NCI-H2196 (cell line): ENCODE measurements around the gene PCDH8.

Experiments used
- DNase-seq: peaks from one replicate; lab custom pipeline; 2025; ENCODE audit not compliant: unreplicated experiment; lab: John Stamatoyannopoulos, UW

PCDH8 gene

GRCh38 chr13:52848455-52849195 is at the start of gene PCDH8:
Gene PCDH8 (minus strand): TSS chr13:52848640. CDS start chr13:52848436, 204 bp downstream.
- DNase-seq, result peak; percentile 80

- DNase-seq, result no peak
Observed at GRCh38 chr13:52896827-52897659, 48.6 kb upstream of the PCDH8 start.

GRCh38 chr13:52894413-52894812 is 46.0 kb upstream of the PCDH8 start:
- no peak for DNase-seq

GRCh38 chr13:52892925-52893324 is 44.5 kb upstream of the PCDH8 start:
- no peak for DNase-seq

GRCh38 chr13:52891706-52892105 is 43.3 kb upstream of the PCDH8 start:
- no peak for DNase-seq

- DNase-seq, result no peak
Observed at GRCh38 chr13:52887165-52887564, 38.7 kb upstream of the PCDH8 start.

- DNase-seq, result no peak
Observed at GRCh38 chr13:52885141-52885540, 36.7 kb upstream of the PCDH8 start.

- no peak for DNase-seq
Observed at GRCh38 chr13:52884429-52885010, 36.1 kb upstream of the PCDH8 start.

GRCh38 chr13:52882785-52883184 is 34.3 kb upstream of the PCDH8 start:
- DNase-seq, result no peak

- no peak for DNase-seq
Observed at GRCh38 chr13:52879950-52880741, 31.7 kb upstream of the PCDH8 start.

GRCh38 chr13:52878831-52879230 is 30.4 kb upstream of the PCDH8 start:
- DNase-seq, result no peak

- no peak for DNase-seq
Observed at GRCh38 chr13:52870143-52870542, 21.7 kb upstream of the PCDH8 start.

- DNase-seq, result no peak
Observed at GRCh38 chr13:52869621-52870020, 21.2 kb upstream of the PCDH8 start.

GRCh38 chr13:52869050-52869449 is 20.6 kb upstream of the PCDH8 start:
- no peak for DNase-seq

- DNase-seq, result no peak
Observed at GRCh38 chr13:52868190-52868589, 19.8 kb upstream of the PCDH8 start.

- no peak for DNase-seq
Observed at GRCh38 chr13:52864941-52865340, 16.5 kb upstream of the PCDH8 start.

- no peak for DNase-seq
Observed at GRCh38 chr13:52862358-52863206, 14.1 kb upstream of the PCDH8 start.

- no peak for DNase-seq
Observed at GRCh38 chr13:52852444-52852843, 4.0 kb upstream of the PCDH8 start.

- DNase-seq, result peak; percentile 8
Observed at GRCh38 chr13:52851137-52851962, 2.9 kb upstream of the PCDH8 start.
